Measurements from ENCODE around the gene DGKZ.

DGKZ gene

GRCh38 chr11:46345881-46346484 is 1.3 kb upstream of the DGKZ start:
- no peak for DNase-seq (ENCODE audit: low spot score)

GRCh38 chr11:46347637-46348311 is 511 bp downstream of the DGKZ start:
- no peak for DNase-seq (ENCODE audit: low spot score)

GRCh38 chr11:46348566-46349401 is 1.5 kb downstream of the DGKZ start:
- no peak for DNase-seq (ENCODE audit: low spot score)

GRCh38 chr11:46350695-46351094 is 3.4 kb downstream of the DGKZ start:
- DNase-seq (ENCODE audit: low spot score) = no peak

- DNase-seq (ENCODE audit: low spot score) = no peak
These were observed 3.9 kb downstream of the DGKZ start for GRCh38 chr11:46351148-46351547.

- no peak for DNase-seq (ENCODE audit: low spot score)
These were observed 4.3 kb downstream of the DGKZ start for GRCh38 chr11:46351606-46352005.

GRCh38 chr11:46352063-46352841 is 5.0 kb downstream of the DGKZ start:
- no peak for DNase-seq (ENCODE audit: low spot score)

GRCh38 chr11:46353698-46354097 is 6.4 kb downstream of the DGKZ start:
- DNase-seq (ENCODE audit: low spot score) = no peak

- DNase-seq (ENCODE audit: low spot score) = no peak
These were observed 9.7 kb downstream of the DGKZ start for GRCh38 chr11:46356924-46357482.

GRCh38 chr11:46357483-46357936 is 10.2 kb downstream of the DGKZ start:
- DNase-seq (ENCODE audit: low spot score) = no peak

GRCh38 chr11:46359953-46360352 is 12.7 kb downstream of the DGKZ start:
- DNase-seq (ENCODE audit: low spot score) = no peak

GRCh38 chr11:46360878-46361277 is 13.6 kb downstream of the DGKZ start:
- DNase-seq (ENCODE audit: low spot score) = no peak

- no peak for DNase-seq (ENCODE audit: low spot score)
These were observed 14.3 kb downstream of the DGKZ start for GRCh38 chr11:46361283-46362155.

- no peak for DNase-seq (ENCODE audit: low spot score)
These were observed 15.1 kb downstream of the DGKZ start for GRCh38 chr11:46362156-46363030.

- peak; percentile 91 for DNase-seq (ENCODE audit: low spot score)
These were observed 15.8 kb downstream of the DGKZ start for GRCh38 chr11:46363031-46363407.

- DNase-seq (ENCODE audit: low spot score) = peak; percentile 90
These were observed 16.3 kb downstream of the DGKZ start for GRCh38 chr11:46363455-46364005.

- DNase-seq (ENCODE audit: low spot score) = no peak
These were observed 16.8 kb downstream of the DGKZ start for GRCh38 chr11:46364056-46364455.

GRCh38 chr11:46364791-46365190 is 17.5 kb downstream of the DGKZ start:
- DNase-seq (ENCODE audit: low spot score) = no peak

GRCh38 chr11:46366260-46366659 is 19.0 kb downstream of the DGKZ start:
- DNase-seq (ENCODE audit: low spot score) = no peak

All from COLO829 (cell line).